ENCODE measurements around the gene IGF2BP2.

DNA sequence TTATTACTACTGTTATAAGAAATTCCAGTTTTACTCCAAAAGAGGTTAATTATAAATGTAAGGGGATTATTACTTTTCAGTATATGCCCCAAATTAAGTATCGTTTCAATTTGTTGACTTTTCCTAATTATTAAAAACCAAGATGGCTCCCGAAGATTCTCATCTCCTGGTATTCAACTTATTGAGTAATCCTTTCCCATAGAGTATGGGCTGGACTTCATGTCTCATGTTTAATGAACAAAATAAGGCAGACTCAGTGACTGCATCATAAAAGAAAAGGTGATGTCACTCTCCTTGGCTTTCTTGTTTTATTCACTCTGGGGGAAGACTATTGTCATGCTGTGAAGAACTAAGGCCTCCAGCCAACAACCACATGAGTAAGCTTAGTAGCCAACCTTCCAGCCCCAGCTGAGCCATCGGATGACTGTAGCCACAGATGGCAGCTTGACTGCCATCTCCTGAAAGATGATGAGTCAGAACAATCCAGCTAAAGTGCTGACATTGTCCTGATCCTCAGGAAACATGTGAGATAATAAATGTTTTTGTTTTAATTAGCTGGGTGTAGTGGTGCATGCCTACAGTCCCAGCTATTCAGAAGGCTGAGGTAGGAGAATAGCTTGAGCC is 17.3 kb downstream of the IGF2BP2 start:
- TF ChIP-seq CTCF (IDR thresholded peaks at IDR 0.05) (no peak), POLR2A (IDR thresholded peaks at IDR 0.05) (no peak)

Measured in esophagus squamous epithelium (tissue), 4 donors.